GM12878 (cell line): ENCODE measurements around the gene SPEG. TPM values are rescaled to one million over a fixed set of nuclear protein-coding genes. Genes with fewer than 3 reads are reported as not detected.

Experiments used
- ATAC-seq: fragments of 200-7000 bp; cut with Tn5 transposase; 3 replicates; pipeline ENCODE4 v1.9.1; 2020; ENCODE audit warnings: mild to moderate bottlenecking, moderate library complexity
- BruUV-seq: library from RNA; stranded (reverse); fragments of 400-500 nt; replicated peaks from 2 replicates; lab custom pipeline; 2021; lab: Mats Ljungman, UMichigan
- CTCF ChIA-PET: fragments of 300-600 bp; sonication (Branson Sonifier 250); formaldehyde crosslinking; extraction: SDS; loops from one replicate; lab custom pipeline; 2021; ENCODE audit warnings: inconsistent platforms; lab: Yijun Ruan, JAX
- POLR2A ChIA-PET: fragments of 350-600 bp; formaldehyde crosslinking; extraction: SDS; loops from one replicate; lab custom pipeline; 2021; ENCODE audit warnings: inconsistent platforms; lab: Charles Lee
- RAD21 ChIA-PET: fragments of 300-600 bp; sonication (Branson Sonifier 250); formaldehyde crosslinking; loops from one replicate; lab custom pipeline; 2023; ENCODE audit warnings: antibody characterized with exemption; ENCODE audit not compliant: unreplicated experiment; lab: Charles Lee
- SMC1A ChIA-PET: fragments of 300-600 bp; sonication (Branson Sonifier 250); formaldehyde crosslinking; loops from one replicate; lab custom pipeline; 2023; ENCODE audit not compliant: unreplicated experiment, uncharacterized antibody; lab: Charles Lee
- DNase-seq: peaks from one replicate; pipeline ENCODE4 v3.0.0-alpha.2; 2011; ENCODE audit warnings: low read depth, low spot score
- FAIRE-seq: peaks from 3 replicates; lab custom pipeline; 2011; peaks lifted over from hg19 to GRCh38; lab: Jason Lieb, UNC
- H2AFZ ChIP-seq: 2 replicates; pipeline ENCODE4 v1.6.0; 2011; ENCODE audit warnings: low read depth, low read length, control low read depth; ENCODE audit not compliant: control insufficient read depth
- H3K27ac ChIP-seq: 2 replicates; pipeline ENCODE4 v1.5.1; 2011; ENCODE audit warnings: control low read depth; ENCODE audit not compliant: control insufficient read depth, insufficient read depth
- H3K27me3 ChIP-seq, 2 experiments: replicated peaks in 1 of 2; 2 replicates each; pipeline versions ENCODE4 v1.6.0 to v1.6.1; 2011; ENCODE audit warnings: low read length in 1 of 2; ENCODE audit not compliant: control insufficient read depth in 2 of 2, insufficient read depth in 2 of 2
- H3K36me3 ChIP-seq, 2 experiments: 2 replicates each; pipeline ENCODE4 v1.5.1; 2011; ENCODE audit warnings: low read length in 1 of 2; ENCODE audit not compliant: control insufficient read depth in 2 of 2, insufficient read depth in 2 of 2
- H3K4me1 ChIP-seq: 2 replicates; pipeline ENCODE4 v1.6.1; 2011; ENCODE audit warnings: mild to moderate bottlenecking, low read length, moderate library complexity, mixed read lengths; ENCODE audit not compliant: control insufficient read depth, insufficient read depth
- H3K4me2 ChIP-seq: 2 replicates; pipeline ENCODE4 v1.6.0; 2011; ENCODE audit warnings: control low read depth; ENCODE audit not compliant: control insufficient read depth, insufficient read depth
- H3K4me3 ChIP-seq: fragments of 200-600 bp; sonication (generic); 2 replicates; pipeline ENCODE4 v1.5.1; 2016
- H3K79me2 ChIP-seq: 2 replicates; pipeline ENCODE4 v1.6.0; 2011; ENCODE audit warnings: low read length; ENCODE audit not compliant: control insufficient read depth, insufficient read depth
- H3K9ac ChIP-seq: 2 replicates; pipeline ENCODE4 v1.8.0; 2011; ENCODE audit warnings: low read length, control low read depth, mixed read lengths; ENCODE audit not compliant: control insufficient read depth, insufficient read depth
- H3K9me3 ChIP-seq: replicated peaks from 3 replicates; pipeline ENCODE4 v1.5.1; 2011; ENCODE audit warnings: mild to moderate bottlenecking, low read length; ENCODE audit not compliant: control insufficient read depth, insufficient read depth
- H4K20me1 ChIP-seq: 2 replicates; pipeline ENCODE4 v1.6.0; 2011; ENCODE audit not compliant: control insufficient read depth, insufficient read depth
- BACH1 ChIP-seq: fragments of 450-650 bp; IDR thresholded peaks from 2 replicates; pipeline ENCODE4 v1.6.1; 2017; ENCODE audit warnings: mild to moderate bottlenecking, borderline replicate concordance
- CREB1 ChIP-seq: IDR thresholded peaks from 2 replicates; pipeline ENCODE4 v1.6.1; 2012; ENCODE audit warnings: low read depth, mild to moderate bottlenecking, inconsistent platforms
- EGR1 ChIP-seq, 2 experiments: IDR thresholded peaks; 1 replicate in 1 of 2; 2 replicates in 1 of 2; pipeline ENCODE4 v1.6.1; 2011 to 2012; ENCODE audit warnings: low read depth in 2 of 2, low read length in 2 of 2, borderline replicate concordance in 1 of 2, mild to moderate bottlenecking in 1 of 2, moderate library complexity in 1 of 2
- GATAD2B ChIP-seq: fragments of 450-650 bp; conservative IDR thresholded peaks from 2 replicates; pipeline ENCODE4 v1.6.1; 2017; ENCODE audit warnings: low read depth, mild to moderate bottlenecking, moderate library complexity
- MTA3 ChIP-seq: IDR thresholded peaks from 2 replicates; pipeline ENCODE4 v1.6.1; 2012; ENCODE audit warnings: low read length, inconsistent platforms, borderline replicate concordance
- MXI1 ChIP-seq: fragments of 150-350 bp; IDR thresholded peaks from 2 replicates; pipeline ENCODE4 v1.6.1; 2011; ENCODE audit warnings: low read depth, mild to moderate bottlenecking, inconsistent platforms, low read length, improper control_type of control experiment
- MYB ChIP-seq: fragments of 150-350 bp; IDR thresholded peaks from 2 replicates; pipeline ENCODE4 v1.6.1; 2014; ENCODE audit warnings: mild to moderate bottlenecking, low read depth, low read length, borderline replicate concordance
- NFYB ChIP-seq: IDR thresholded peaks from 2 replicates; pipeline ENCODE4 v1.6.1; 2011; ENCODE audit warnings: low read depth, mild to moderate bottlenecking, low read length, improper control_type of control experiment, moderate library complexity; ENCODE audit not compliant: insufficient read depth
- NR2F1 ChIP-seq: fragments of 450-650 bp; conservative IDR thresholded peaks from 2 replicates; pipeline ENCODE4 v1.6.1; 2017; ENCODE audit warnings: mild to moderate bottlenecking
- RCOR1 ChIP-seq: conservative IDR thresholded peaks from 2 replicates; pipeline ENCODE4 v1.6.1; 2012; ENCODE audit warnings: low read depth, low read length, improper control_type of control experiment
- RFX5 ChIP-seq: IDR thresholded peaks from 2 replicates; pipeline ENCODE4 v1.6.1; 2011; ENCODE audit warnings: low read depth, low read length, improper control_type of control experiment
- SPI1 ChIP-seq: IDR thresholded peaks from 2 replicates; pipeline ENCODE4 v1.6.1; 2011; ENCODE audit warnings: low read depth, mild to moderate bottlenecking, low read length, moderate library complexity, borderline replicate concordance; ENCODE audit not compliant: insufficient read depth
- STAT1 ChIP-seq: fragments of 450-650 bp; conservative IDR thresholded peaks from 2 replicates; pipeline ENCODE4 v1.6.1; 2014; ENCODE audit warnings: antibody characterized with exemption, mild to moderate bottlenecking
- TCF7 ChIP-seq: IDR thresholded peaks from 2 replicates; pipeline ENCODE4 v1.6.1; 2014; ENCODE audit warnings: antibody characterized with exemption, borderline replicate concordance
- ZNF274 ChIP-seq: IDR thresholded peaks from one replicate; pipeline ENCODE4 v1.8.0; 2011; ENCODE audit not compliant: insufficient read length, insufficient read depth
- WGBS: methylation state at CpG from one replicate; pipeline ENCODE4 v1.1.6; 2016; ENCODE audit warnings: low lambda C conversion rate; ENCODE audit not compliant: insufficient replicate concordance, insufficient coverage; ENCODE audit errors: missing lambda C conversion rate; 5-methylcytosine and 5-hydroxymethylcytosine counted together
- in situ Hi-C: fragments of 300-500 bp; cut with MboI; formaldehyde crosslinking; loops from 9 replicates; pipeline ENCODE4 v1.14.3; 2018; ENCODE audit warnings: mixed read lengths
- intact Hi-C: fragments of 100-400 bp; cut with micrococcal nuclease; formaldehyde crosslinking; loops from one replicate; pipeline ENCODE4 v1.14.2; 2022; ENCODE audit not compliant: unreplicated experiment
- polyA plus RNA-seq, 11 experiments: library from polyadenylated mRNA; depleted of rRNA in 4 of 11; unstranded in 6 of 11; stranded (reverse) in 5 of 11; fragments of >200 nt; fragmentation: Nextera tagmentation in 4 of 11; fragmentation: Illumina TruSeq in 1 of 11; extraction: Ambion mirVana in 4 of 11; extraction: Trizol in 1 of 11; gene quantifications; 1 replicate in 1 of 11; 2 replicates in 10 of 11; pipeline versions ENCODE4 v1.2.1 to v1.2.3, GENCODE V29; 2011 to 2016; ENCODE audit warnings: inconsistent platforms in 2 of 11, missing spikeins in 2 of 11, low read depth in 1 of 11
- total RNA-seq, 4 experiments: library from RNA; depleted of rRNA in 3 of 4; stranded (reverse); fragments of >200 nt in 3 of 4; fragmentation: Illumina TruSeq in 1 of 4; extraction: Trizol in 1 of 4; gene quantifications; 2 replicates each; pipeline versions ENCODE4 v1.2.1 to v1.2.3, GENCODE V29; 2013 to 2021

The SPEG gene
- total and polyA plus RNA-seq, 10 of the 15 experiments (the other 5 are each of a cell fraction or from before 2014, with no cell fraction given): 0.03 to 0.28 TPM; not detected in 8

DNA sequence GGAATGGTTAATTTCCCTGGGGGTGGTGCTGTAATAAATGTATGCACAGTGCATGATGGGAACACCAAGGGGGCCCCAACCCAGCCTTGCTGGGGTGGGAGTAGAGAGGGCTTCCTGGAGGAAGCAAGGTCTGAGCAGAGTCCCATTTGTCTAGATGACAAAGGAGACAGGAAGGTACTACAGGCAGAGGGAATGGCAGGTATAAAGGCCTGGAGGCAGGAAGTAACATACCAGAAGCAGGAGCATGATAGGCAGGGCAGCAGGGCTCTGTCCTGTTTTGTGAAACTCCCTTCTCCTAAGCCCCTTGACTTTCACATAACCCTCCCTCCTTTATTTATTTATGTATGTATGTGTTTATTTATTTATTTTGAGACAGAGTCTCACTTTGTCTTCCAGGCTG, 68.0 kb downstream of the SPEG start (continued):
- no peak for TF ChIP-seq RCOR1
- no peak for TF ChIP-seq MXI1
- no peak for TF ChIP-seq ZNF274

GRCh38 chr2:219505585-219505984, 70.9 kb downstream of the SPEG start:
- RAD21 ChIA-PET: no interaction called here
- 84% methylated on average over 9 of the region's 9 CpGs for WGBS
- Histone ChIP-seq H4K20me1 (no peaks in the 10 kb centered on the region), H2AFZ (no peak overlapping the region), H3K36me3 (peaks cover 0 to 7% of the 10 kb centered on the region in 2 experiments; a peak in 2 of 4 replicates), H3K27me3 (peaks cover 1 to 2% of the 10 kb centered on the region in 2 experiments; a peak in 3 of 4 replicates), H3K4me1 (no peaks in the 10 kb centered on the region), H3K4me3 (no peak overlapping the region), H3K79me2 (no peaks in the 10 kb centered on the region; the same call in 1 of the 2 replicates), H3K9ac (no peak overlapping the region), H3K4me2 (no peak overlapping the region), H3K9me3 (no peaks in the 10 kb centered on the region), H3K27ac (no peak overlapping the region)
- CTCF ChIA-PET: no interaction called here
- no TSS peak for BruUV-seq
- POLR2A ChIA-PET: no interaction called here
- ATAC-seq (no peak), FAIRE-seq (no peak), DNase-seq (no peak)
- in situ Hi-C loops (no loop called here), intact Hi-C loops (no loop called here)
- TF ChIP-seq GATAD2B (no peak), RCOR1 (no peak), STAT1 (no peak), MTA3 (no peak), EGR1 (IDR thresholded peaks at IDR 0.05; ENCODE audit: borderline replicate concordance in 1 of 2, low read depth in 2 of 2, low read length in 2 of 2) (no peak), CREB1 (no peak), TCF7 (no peak), RFX5 (no peak), SPI1 (no peak), BACH1 (no peak), MXI1 (no peak), MYB (no peak), NFYB (no peak), NR2F1 (no peak)
- SMC1A ChIA-PET: no interaction called here
